GM18858 (cell line): ENCODE data around the gene AIF1.

Experiments used
- ATAC-seq: cut with Tn5 transposase; IDR thresholded peaks from one replicate; pipeline ENCODE4 v1.9.1; 2021; ENCODE audit not compliant: unreplicated experiment

Gene AIF1

GRCh38 chr6:31620586-31621319 lies 5.7 kb downstream of the AIF1 start, which contains the start of gene PRRC2A:
Gene PRRC2A, plus strand, starts transcription at chr6:31620715. Its CDS starts 2,075 bp downstream, at chr6:31622790.
- ATAC-seq: peak; percentile 11

GRCh38 chr6:31621320-31621939 lies 6.4 kb downstream of the AIF1 start:
- no peak for ATAC-seq

- no peak for ATAC-seq
Measured at GRCh38 chr6:31621991-31622390, 7.0 kb downstream of the AIF1 start.

GRCh38 chr6:31622684-31623091 lies 7.7 kb downstream of the AIF1 start:
- ATAC-seq: no peak

GRCh38 chr6:31624070-31624469 lies 9.0 kb downstream of the AIF1 start:
- no peak for ATAC-seq

GRCh38 chr6:31626952-31627351 lies 11.9 kb downstream of the AIF1 start:
- no peak for ATAC-seq

- no peak for ATAC-seq
Measured at GRCh38 chr6:31627690-31628287, 12.8 kb downstream of the AIF1 start.

GRCh38 chr6:31629014-31629413 lies 14.0 kb downstream of the AIF1 start:
- ATAC-seq: no peak

GRCh38 chr6:31630177-31630934 lies 15.3 kb downstream of the AIF1 start:
- ATAC-seq: no peak

- no peak for ATAC-seq
Measured at GRCh38 chr6:31631209-31631608, 16.2 kb downstream of the AIF1 start.

GRCh38 chr6:31631681-31632278 lies 16.7 kb downstream of the AIF1 start:
- no peak for ATAC-seq

GRCh38 chr6:31632279-31632946 lies 17.4 kb downstream of the AIF1 start:
- no peak for ATAC-seq

- no peak for ATAC-seq
Measured at GRCh38 chr6:31633447-31633846, 18.4 kb downstream of the AIF1 start.

GRCh38 chr6:31634131-31634530 lies 19.1 kb downstream of the AIF1 start:
- ATAC-seq: no peak

- no peak for ATAC-seq
Measured at GRCh38 chr6:31634969-31635575, 20.0 kb downstream of the AIF1 start.

- no peak for ATAC-seq
Measured at GRCh38 chr6:31636698-31637596, 21.9 kb downstream of the AIF1 start.

- no peak for ATAC-seq
Measured at GRCh38 chr6:31639043-31639442, 24.0 kb downstream of the AIF1 start.

GRCh38 chr6:31639449-31639861 lies 24.4 kb downstream of the AIF1 start:
- no peak for ATAC-seq

GRCh38 chr6:31640612-31641011 lies 25.6 kb downstream of the AIF1 start:
- no peak for ATAC-seq
